NCI-H1417 (cell line): ENCODE results near the gene TBC1D10B.

Experiments
- DNase-seq, 3 experiments: peaks; one replicate each; lab custom pipeline; 2025; lab: John Stamatoyannopoulos, UW

TBC1D10B gene

GRCh38 chr16:30374538-30374937 lies 4.2 kb upstream of the TBC1D10B start, which contains the start of gene MYL11:
TSS of gene MYL11 (plus strand) at chr16:30374802. CDS start at chr16:30374858, 56 bp downstream.
- DNase-seq: no peak

- no peak for DNase-seq
Measured at GRCh38 chr16:30372725-30373124, 2.4 kb upstream of the TBC1D10B start.

- DNase-seq: no peak
Measured at GRCh38 chr16:30372038-30372712, 1.9 kb upstream of the TBC1D10B start.

GRCh38 chr16:30371248-30371816 lies 1.0 kb upstream of the TBC1D10B start:
- peak in 1 of 3 experiments; percentile 30 for DNase-seq

GRCh38 chr16:30369938-30370455 lies 297 bp downstream of the TBC1D10B start:
- no peak for DNase-seq

- peak in 2 of 3 experiments; percentile 47 for DNase-seq
Measured at GRCh38 chr16:30369091-30369937, 980 bp downstream of the TBC1D10B start.

- DNase-seq: no peak
Measured at GRCh38 chr16:30368792-30369090, 1.6 kb downstream of the TBC1D10B start.

GRCh38 chr16:30368122-30368791 lies 2.0 kb downstream of the TBC1D10B start:
- peak in 1 of 3 experiments; percentile 30 for DNase-seq

GRCh38 chr16:30367349-30368009 lies 2.8 kb downstream of the TBC1D10B start:
- DNase-seq: no peak

GRCh38 chr16:30366511-30366910 lies 3.8 kb downstream of the TBC1D10B start:
- no peak for DNase-seq

- no peak for DNase-seq
Measured at GRCh38 chr16:30365200-30365599, 5.1 kb downstream of the TBC1D10B start.

GRCh38 chr16:30361180-30361579 lies 9.1 kb downstream of the TBC1D10B start:
- DNase-seq: no peak

GRCh38 chr16:30359871-30360170 lies 10.5 kb downstream of the TBC1D10B start:
- no peak for DNase-seq

- DNase-seq: no peak
Measured at GRCh38 chr16:30358990-30359870, 11.1 kb downstream of the TBC1D10B start.

- no peak for DNase-seq
Measured at GRCh38 chr16:30358577-30358936, 11.7 kb downstream of the TBC1D10B start.

GRCh38 chr16:30357715-30358576 lies 12.3 kb downstream of the TBC1D10B start:
- DNase-seq: no peak

GRCh38 chr16:30357085-30357714 lies 13.1 kb downstream of the TBC1D10B start:
- no peak for DNase-seq

- peak in 1 of 3 experiments; percentile 60 for DNase-seq
Measured at GRCh38 chr16:30356401-30357084, 13.8 kb downstream of the TBC1D10B start.

GRCh38 chr16:30355954-30356308 lies 14.4 kb downstream of the TBC1D10B start:
- peak in 1 of 3 experiments; percentile 58 for DNase-seq
